GM12865 (cell line): ENCODE measurements around the gene TAPT1.
"Not testable (repeated sequence)": the region's sequence is repeated elsewhere in the genome, so short reads cannot be mapped to it uniquely, and the experiment has no call there.

Experiments used
- DNase-seq: peaks from one replicate; pipeline ENCODE4 v3.0.0; 2010; ENCODE audit warnings: low read depth
- H3K4me3 ChIP-seq: 2 replicates; pipeline ENCODE4 v1.5.1; 2011; ENCODE audit warnings: mild to moderate bottlenecking, low read depth, low read length, control low read depth
- TF ChIP-seq, protein P1 (sequence below): IDR thresholded peaks from 2 replicates; pipeline ENCODE4 v1.5.1; 2011; ENCODE audit warnings: low read length, control low read depth, low read depth, inconsistent platforms; ENCODE audit not compliant: insufficient read depth; ENCODE audit errors: missing control alignments

Gene TAPT1, protein sequence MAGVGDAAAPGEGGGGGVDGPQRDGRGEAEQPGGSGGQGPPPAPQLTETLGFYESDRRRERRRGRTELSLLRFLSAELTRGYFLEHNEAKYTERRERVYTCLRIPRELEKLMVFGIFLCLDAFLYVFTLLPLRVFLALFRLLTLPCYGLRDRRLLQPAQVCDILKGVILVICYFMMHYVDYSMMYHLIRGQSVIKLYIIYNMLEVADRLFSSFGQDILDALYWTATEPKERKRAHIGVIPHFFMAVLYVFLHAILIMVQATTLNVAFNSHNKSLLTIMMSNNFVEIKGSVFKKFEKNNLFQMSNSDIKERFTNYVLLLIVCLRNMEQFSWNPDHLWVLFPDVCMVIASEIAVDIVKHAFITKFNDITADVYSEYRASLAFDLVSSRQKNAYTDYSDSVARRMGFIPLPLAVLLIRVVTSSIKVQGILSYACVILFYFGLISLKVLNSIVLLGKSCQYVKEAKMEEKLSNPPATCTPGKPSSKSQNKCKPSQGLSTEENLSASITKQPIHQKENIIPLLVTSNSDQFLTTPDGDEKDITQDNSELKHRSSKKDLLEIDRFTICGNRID

DNA sequence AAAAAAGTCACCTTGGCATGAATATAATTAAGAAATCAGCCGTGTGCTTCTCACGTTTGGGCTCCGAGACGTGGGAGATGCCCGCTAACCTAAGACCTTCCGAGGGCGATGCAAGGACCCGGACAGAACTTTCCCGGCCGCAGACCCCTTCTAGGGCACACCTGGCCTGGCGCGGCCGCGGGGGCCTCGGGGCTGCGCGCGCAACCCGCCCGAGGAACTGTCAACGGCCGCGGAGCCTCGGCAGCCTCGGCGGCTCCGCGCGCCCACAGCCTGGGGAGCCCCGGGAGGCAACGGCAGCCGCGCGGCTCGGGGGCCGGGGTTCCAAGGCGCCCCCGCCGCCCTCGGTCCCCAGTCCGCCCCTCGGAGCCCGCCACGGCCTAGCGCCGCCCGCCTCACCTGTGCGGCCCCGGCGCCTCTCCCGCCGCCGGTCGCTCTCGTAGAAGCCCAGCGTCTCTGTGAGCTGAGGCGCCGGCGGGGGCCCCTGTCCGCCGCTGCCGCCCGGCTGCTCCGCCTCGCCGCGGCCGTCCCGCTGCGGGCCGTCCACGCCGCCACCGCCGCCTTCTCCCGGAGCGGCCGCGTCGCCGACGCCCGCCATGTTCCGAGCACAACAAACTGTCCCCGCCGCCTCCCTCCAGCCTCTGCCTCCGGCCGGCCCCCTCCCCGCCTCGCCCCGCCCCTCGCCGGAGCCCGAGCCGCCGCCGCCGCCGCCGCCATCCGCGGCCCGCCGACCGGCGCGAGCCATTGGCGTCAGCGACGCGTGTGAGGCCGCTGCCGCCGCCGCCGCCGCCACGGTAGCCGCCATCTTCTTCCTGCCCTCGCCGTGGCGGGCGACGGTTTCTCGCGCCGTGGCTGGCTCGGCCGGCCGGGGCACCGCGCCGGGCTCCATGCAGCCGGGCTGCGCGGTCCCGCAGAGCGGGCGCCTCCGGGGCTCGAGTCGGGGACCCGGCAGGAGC is at the start of gene TAPT1:
TSS of gene TAPT1 (minus strand) at position 609 of the 953 bp plus-strand sequence. CDS start at position 595, 14 bp downstream.
- peak; percentile 80 for DNase-seq
- TF ChIP-seq, protein P1, sequence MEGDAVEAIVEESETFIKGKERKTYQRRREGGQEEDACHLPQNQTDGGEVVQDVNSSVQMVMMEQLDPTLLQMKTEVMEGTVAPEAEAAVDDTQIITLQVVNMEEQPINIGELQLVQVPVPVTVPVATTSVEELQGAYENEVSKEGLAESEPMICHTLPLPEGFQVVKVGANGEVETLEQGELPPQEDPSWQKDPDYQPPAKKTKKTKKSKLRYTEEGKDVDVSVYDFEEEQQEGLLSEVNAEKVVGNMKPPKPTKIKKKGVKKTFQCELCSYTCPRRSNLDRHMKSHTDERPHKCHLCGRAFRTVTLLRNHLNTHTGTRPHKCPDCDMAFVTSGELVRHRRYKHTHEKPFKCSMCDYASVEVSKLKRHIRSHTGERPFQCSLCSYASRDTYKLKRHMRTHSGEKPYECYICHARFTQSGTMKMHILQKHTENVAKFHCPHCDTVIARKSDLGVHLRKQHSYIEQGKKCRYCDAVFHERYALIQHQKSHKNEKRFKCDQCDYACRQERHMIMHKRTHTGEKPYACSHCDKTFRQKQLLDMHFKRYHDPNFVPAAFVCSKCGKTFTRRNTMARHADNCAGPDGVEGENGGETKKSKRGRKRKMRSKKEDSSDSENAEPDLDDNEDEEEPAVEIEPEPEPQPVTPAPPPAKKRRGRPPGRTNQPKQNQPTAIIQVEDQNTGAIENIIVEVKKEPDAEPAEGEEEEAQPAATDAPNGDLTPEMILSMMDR = no peak
- H3K4me3 ChIP-seq = peak within 1 kb of the TSS; percentile 99

DNA sequence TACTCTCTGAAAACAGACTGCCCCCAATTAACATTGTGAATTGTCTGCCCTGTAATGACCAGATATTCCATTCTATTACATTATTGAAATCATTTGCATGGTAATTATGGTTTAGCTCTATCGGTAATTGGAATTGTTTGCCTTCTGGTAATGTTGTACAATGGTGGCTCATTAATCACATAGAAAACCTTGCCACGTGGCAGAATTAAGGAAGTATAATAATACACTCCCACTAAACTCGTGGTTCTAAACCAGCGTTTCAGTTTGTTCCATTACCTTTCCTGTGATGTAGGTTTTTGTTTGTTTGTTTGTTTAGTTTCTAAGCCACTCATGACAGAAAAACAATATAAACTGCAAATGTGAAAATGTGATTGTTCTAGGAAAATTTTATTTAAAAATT is 45.1 kb upstream of the TAPT1 start:
- DNase-seq = no peak
- TF ChIP-seq, protein P1 = no peak

DNA sequence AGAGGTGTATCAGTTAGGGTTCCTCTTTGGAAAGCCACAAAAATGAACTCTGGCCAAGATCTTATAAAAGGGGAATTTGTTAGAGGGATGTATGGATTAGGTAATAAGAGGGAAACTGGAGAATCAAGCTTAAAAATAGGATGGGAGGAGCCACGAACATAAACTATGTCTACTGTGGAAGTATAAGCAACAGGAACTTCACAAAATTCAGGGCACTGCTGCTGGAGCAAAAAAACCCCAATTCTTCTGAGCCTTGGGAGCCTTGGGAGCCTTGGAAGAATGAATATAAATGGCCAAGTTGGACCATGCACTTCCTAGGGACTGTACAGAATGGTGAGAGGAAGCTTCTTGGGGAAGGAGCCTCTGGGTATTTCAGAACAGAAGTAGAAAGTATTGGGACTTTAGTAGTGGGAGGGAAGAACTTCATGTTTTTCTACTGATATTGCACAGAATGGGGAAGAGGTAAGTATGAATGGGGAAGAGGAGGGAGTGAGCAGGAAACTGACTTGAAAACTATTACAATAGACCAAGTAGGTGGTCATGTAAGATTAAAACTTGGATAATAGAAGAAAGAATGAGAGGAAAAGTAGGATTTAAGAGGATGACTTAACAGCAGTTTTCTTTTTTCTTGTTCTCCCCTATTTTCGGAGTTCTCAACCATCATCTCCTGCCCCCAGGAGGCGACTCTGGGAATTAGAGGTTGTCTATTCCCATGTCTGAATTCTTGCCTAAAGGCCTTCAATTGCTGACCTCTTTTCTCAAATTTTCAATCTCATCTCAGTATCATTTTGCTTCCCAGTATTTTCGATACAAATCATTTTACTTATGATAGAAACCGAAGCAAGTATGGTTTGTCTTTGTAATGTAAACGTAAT is 44.4 kb upstream of the TAPT1 start:
- no peak overlapping the region for H3K4me3 ChIP-seq
- TF ChIP-seq, protein P1 = no peak
- DNase-seq = no peak

More for the DNA sequence above, 45.1 kb upstream of the TAPT1 start:
- H3K4me3 ChIP-seq = no peak overlapping the region

DNA sequence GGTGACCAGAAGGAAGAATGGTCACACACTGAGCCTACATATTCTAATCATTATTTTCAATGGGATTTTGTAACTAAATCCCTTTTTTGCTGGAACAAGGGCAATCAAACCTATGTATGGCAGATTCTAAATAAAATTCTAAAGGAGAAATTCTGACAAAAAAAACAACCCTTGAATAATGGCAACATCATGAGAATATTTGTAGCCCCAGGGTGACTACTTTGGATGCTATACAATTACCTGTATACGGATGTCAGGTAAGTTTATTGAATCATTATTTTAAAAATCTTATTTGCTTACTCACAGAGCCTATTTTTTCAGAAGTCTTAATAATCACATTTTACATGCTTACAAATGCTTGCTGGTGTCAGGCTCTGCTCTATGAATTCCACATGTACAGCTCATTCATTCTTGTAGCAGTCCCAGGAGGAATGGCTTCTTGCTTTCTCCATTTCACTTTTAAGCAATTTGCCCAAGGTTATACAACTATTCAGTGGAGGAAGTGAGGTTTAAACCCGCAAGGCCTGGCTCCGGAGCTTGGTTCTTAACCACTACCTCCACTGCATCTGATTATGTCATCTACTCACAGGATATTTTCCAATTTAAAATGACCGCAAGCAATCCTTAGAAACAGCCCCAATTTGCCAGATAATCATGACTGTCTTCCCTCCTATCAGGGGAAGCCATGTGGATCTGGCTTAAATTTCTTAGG is 43.6 kb upstream of the TAPT1 start:
- not testable (repeated sequence) for H3K4me3 ChIP-seq, DNase-seq

DNA sequence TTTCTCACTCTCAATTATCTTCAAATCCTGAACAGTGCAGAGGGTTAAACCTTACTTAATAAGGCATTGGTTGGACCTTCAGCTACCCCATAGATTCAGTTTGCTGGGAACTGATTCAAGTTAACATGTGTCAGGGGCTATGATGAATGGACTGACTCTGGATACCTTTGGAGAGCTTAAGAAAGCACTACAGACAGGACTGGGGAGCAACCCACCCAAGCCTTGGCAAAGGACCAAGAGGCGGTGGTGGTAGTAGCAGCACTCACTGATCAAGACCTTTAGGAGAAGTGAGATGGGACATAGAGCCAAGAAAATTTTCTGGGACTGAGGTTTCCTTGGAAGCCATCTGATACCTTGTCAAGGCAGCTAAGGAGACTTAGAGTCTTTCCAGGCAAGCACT is 43.0 kb upstream of the TAPT1 start:
- no peak for DNase-seq
- TF ChIP-seq, protein P1 = no peak
- no peak overlapping the region for H3K4me3 ChIP-seq

DNA sequence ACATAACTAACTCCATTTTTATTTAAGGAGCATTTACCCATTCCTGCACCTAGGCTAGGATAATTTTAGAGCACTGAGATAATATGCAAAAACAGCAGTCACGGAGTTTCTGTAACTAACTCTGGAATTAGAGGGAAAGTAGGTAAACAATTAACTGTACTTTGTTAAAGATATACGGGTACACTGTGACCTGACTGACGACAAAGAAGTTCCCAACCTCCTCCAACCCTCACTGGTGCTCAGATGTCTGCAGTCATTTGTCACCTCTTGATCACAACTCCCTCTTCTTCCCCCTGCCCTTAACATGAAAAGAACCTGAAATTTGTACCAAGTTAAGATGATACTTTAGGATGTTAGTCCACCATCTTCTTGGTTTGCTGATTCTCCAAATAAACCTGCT is 42.0 kb upstream of the TAPT1 start:
- no peak overlapping the region for H3K4me3 ChIP-seq
- TF ChIP-seq, protein P1 = no peak
- no peak for DNase-seq
